K562 (cell line): ENCODE measurements around the gene XPR1. TPM values are rescaled to one million over a fixed set of nuclear protein-coding genes. Genes with fewer than 3 reads are reported as not detected.
A peak's percentile ranks its signal among the peaks of the same experiment; 100 is the strongest.

ENCODE experiments used
- ATF1 ChIP-seq, 2 experiments: fragments of 450-650 bp in 1 of 2; IDR thresholded peaks; 2 replicates each; pipeline ENCODE4 v1.6.1; 2016; ENCODE audit warnings: missing compliant biosample characterization in 1 of 2, missing genetic modification characterization in 1 of 2
- E2F4 ChIP-seq: sonication (generic); formaldehyde crosslinking; IDR thresholded peaks from 2 replicates; pipeline ENCODE4 v1.8.0; 2022; ENCODE audit warnings: mild to moderate bottlenecking, low read depth, missing genetic modification reagents
- EGR1 ChIP-seq: fragments of 450-650 bp; conservative IDR thresholded peaks from 2 replicates; pipeline ENCODE4 v1.6.1; 2017; ENCODE audit warnings: mild to moderate bottlenecking
- FOSL1 ChIP-seq: fragments of 200-800 bp; sonication (Bioruptor generic); conservative IDR thresholded peaks from 2 replicates; pipeline ENCODE4 v1.6.1; 2016; ENCODE audit warnings: missing genetic modification characterization, missing compliant biosample characterization
- HCFC1 ChIP-seq: IDR thresholded peaks from 2 replicates; pipeline ENCODE4 v1.6.1; 2012; ENCODE audit warnings: low read depth, low read length, improper control_type of control experiment
- MAZ ChIP-seq, 2 experiments: fragments of 450-650 bp in 1 of 2; sonication (generic) in 1 of 2; formaldehyde crosslinking; IDR thresholded peaks in 1 of 2; conservative IDR thresholded peaks in 1 of 2; 2 replicates each; pipeline versions ENCODE4 v1.4.0 to v1.5.0; 2020; ENCODE audit warnings: mild to moderate bottlenecking in 1 of 2, missing genetic modification reagents in 1 of 2
- MBD2 ChIP-seq: sonication (generic); IDR thresholded peaks from 2 replicates; pipeline ENCODE4 v1.6.1; 2016; ENCODE audit warnings: low read depth, borderline replicate concordance
- PCBP2 ChIP-seq: fragments of 200-400 bp; formaldehyde crosslinking; IDR thresholded peaks from 2 replicates; pipeline ENCODE4 v1.6.1; 2018; ENCODE audit warnings: low read length, low read depth, mild to moderate bottlenecking, moderate library complexity; ENCODE audit not compliant: poor library complexity, severe bottlenecking
- PHF20 ChIP-seq: fragments of 450-650 bp; IDR thresholded peaks from 2 replicates; pipeline ENCODE4 v1.6.1; 2018; ENCODE audit not compliant: partially characterized antibody
- POLR2A ChIP-seq: fragments of 450-650 bp; conservative IDR thresholded peaks from 2 replicates; pipeline ENCODE4 v1.6.1; 2016
- POLR2G ChIP-seq: fragments of 200-400 bp; formaldehyde crosslinking; IDR thresholded peaks from 2 replicates; pipeline ENCODE4 v1.6.1; 2017; ENCODE audit warnings: low read depth, mild to moderate bottlenecking, antibody characterized with exemption, low read length, moderate library complexity
- RBM25 ChIP-seq: fragments of 200-400 bp; formaldehyde crosslinking; IDR thresholded peaks from 2 replicates; pipeline ENCODE4 v1.6.1; 2018; ENCODE audit warnings: low read length, low read depth, moderate library complexity; ENCODE audit not compliant: severe bottlenecking
- SMARCE1 ChIP-seq: fragments of 450-650 bp; IDR thresholded peaks from 2 replicates; pipeline ENCODE4 v1.7.1; 2016; ENCODE audit warnings: mild to moderate bottlenecking
- ZNF175 ChIP-seq: fragments of 200-800 bp; sonication (Bioruptor generic); IDR thresholded peaks from 2 replicates; pipeline ENCODE4 v1.6.1; 2016; ENCODE audit warnings: low read depth, mild to moderate bottlenecking, missing genetic modification characterization, missing compliant biosample characterization
- ZNF212 ChIP-seq: fragments of 450-650 bp; formaldehyde crosslinking; IDR thresholded peaks from 2 replicates; pipeline ENCODE4 v1.4.0; 2020; ENCODE audit warnings: mild to moderate bottlenecking
- ZNF263 ChIP-seq: sonication (generic); formaldehyde crosslinking; IDR thresholded peaks from 2 replicates; pipeline ENCODE4 v1.8.0; 2022; ENCODE audit warnings: mild to moderate bottlenecking, missing genetic modification reagents, borderline replicate concordance
- ZNF282 ChIP-seq: sonication (generic); formaldehyde crosslinking; IDR thresholded peaks from 2 replicates; pipeline ENCODE4 v1.8.1; 2023; ENCODE audit warnings: missing genetic modification reagents
- ZNF347 ChIP-seq: fragments of 450-650 bp; formaldehyde crosslinking; IDR thresholded peaks from 2 replicates; pipeline ENCODE4 v1.4.0; 2020; ENCODE audit warnings: low read depth, mild to moderate bottlenecking, moderate library complexity
- ZNF695 ChIP-seq: fragments of 450-650 bp; formaldehyde crosslinking; IDR thresholded peaks from 2 replicates; pipeline ENCODE4 v1.4.0; 2020; ENCODE audit warnings: mild to moderate bottlenecking, moderate library complexity
- polyA plus RNA-seq, 8 experiments: library from polyadenylated mRNA; depleted of rRNA in 4 of 8; stranded (reverse) in 5 of 8; unstranded in 3 of 8; fragments of >200 nt; fragmentation: Nextera tagmentation in 2 of 8; fragmentation: Illumina TruSeq in 1 of 8; extraction: Ambion mirVana in 2 of 8; extraction: Trizol in 1 of 8; gene quantifications; 2 replicates each; pipeline versions ENCODE4 v1.2.1 to v1.2.3, GENCODE V29; 2011 to 2014; ENCODE audit warnings: inconsistent platforms in 1 of 8, missing spikeins in 1 of 8
- total RNA-seq, 7 experiments: library from RNA; depleted of rRNA in 6 of 7; stranded (reverse); fragments of >200 nt in 6 of 7; fragmentation: Illumina TruSeq in 2 of 7; extraction: Trizol in 2 of 7; gene quantifications; 2 replicates each; pipeline versions ENCODE4 v1.2.1 to v1.2.3, GENCODE V29; 2011 to 2021; ENCODE audit warnings: low replicate concordance in 1 of 7
- TF ChIP-seq, protein P1 (sequence below): sonication (generic); formaldehyde crosslinking; IDR thresholded peaks from 2 replicates; pipeline ENCODE4 v1.8.1; 2022; ENCODE audit warnings: missing genetic modification reagents
- TF ChIP-seq, protein P2 (sequence below): fragments of 450-650 bp; IDR thresholded peaks from 2 replicates; pipeline ENCODE4 v1.6.1; 2016
- TF ChIP-seq, protein P3 (sequence below): fragments of 450-650 bp; formaldehyde crosslinking; IDR thresholded peaks from 2 replicates; pipeline ENCODE4 v1.4.0; 2020; ENCODE audit warnings: mild to moderate bottlenecking, moderate library complexity
- TF ChIP-seq, protein P4 (sequence below): fragments of 200-800 bp; sonication (Bioruptor generic); IDR thresholded peaks from 2 replicates; pipeline ENCODE4 v1.6.1; 2017; ENCODE audit warnings: missing genetic modification characterization, missing compliant biosample characterization

XPR1 gene
- total and polyA plus RNA-seq, 9 of the 15 experiments (the other 6 are each of a cell fraction or from before 2014, with no cell fraction given): 3.0 to 66.2 (median 38.6) TPM

DNA sequence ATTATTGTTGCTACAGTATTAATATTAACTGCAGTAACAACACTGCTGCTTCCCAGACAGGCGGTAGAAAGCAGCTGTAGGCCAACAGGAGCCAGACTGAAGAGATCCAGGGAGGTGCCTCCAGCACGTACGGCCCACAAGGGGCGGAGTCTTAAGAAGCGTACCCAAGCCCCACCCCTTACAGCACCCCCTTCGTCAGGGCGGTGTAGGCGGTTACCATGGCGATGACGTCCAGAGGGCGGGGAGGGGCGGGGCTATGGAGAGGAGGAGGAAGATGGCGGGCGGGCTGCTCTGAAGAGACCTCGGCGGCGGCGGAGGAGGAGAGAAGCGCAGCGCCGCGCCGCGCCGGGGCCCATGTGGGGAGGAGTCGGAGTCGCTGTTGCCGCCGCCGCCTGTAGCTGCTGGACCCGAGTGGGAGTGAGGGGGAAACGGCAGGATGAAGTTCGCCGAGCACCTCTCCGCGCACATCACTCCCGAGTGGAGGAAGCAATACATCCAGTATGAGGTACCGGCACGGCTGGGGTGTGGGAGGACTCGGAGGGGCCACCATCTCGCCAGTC is at the start of gene XPR1 (continued):
- TF ChIP-seq, protein P1, sequence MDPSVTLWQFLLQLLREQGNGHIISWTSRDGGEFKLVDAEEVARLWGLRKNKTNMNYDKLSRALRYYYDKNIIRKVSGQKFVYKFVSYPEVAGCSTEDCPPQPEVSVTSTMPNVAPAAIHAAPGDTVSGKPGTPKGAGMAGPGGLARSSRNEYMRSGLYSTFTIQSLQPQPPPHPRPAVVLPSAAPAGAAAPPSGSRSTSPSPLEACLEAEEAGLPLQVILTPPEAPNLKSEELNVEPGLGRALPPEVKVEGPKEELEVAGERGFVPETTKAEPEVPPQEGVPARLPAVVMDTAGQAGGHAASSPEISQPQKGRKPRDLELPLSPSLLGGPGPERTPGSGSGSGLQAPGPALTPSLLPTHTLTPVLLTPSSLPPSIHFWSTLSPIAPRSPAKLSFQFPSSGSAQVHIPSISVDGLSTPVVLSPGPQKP (CRISPR knock-in tag): no peak
- TF ChIP-seq EGR1 (peak; percentile 49; the same call in 1 of the 2 replicates), POLR2A (peak; percentile 92), ZNF212 (CRISPR knock-in tag) (no peak), ZNF347 (CRISPR knock-in tag) (no peak), ATF1 (CRISPR knock-in tag; IDR thresholded peaks at IDR 0.05) (no peak), ATF1 (tag; IDR thresholded peaks at IDR 0.05) (peak; percentile 77), PCBP2 (no peak), E2F4 (CRISPR knock-in tag) (peak; percentile 69), SMARCE1 (0 out of 2 replicates have a peak, but pooled peaks have one; percentile 8), MBD2 (peak; percentile 63; the same call in 1 of the 2 replicates), ZNF175 (CRISPR knock-in tag) (peak; percentile 65; the same call in 1 of the 2 replicates), RBM25 (no peak), FOSL1 (tag) (0 out of 2 replicates have a peak, but pooled peaks have one; percentile 22), PHF20 (peak; percentile 39), ZNF695 (no peak), HCFC1 (peak; percentile 20; the same call in 1 of the 2 replicates), MAZ (CRISPR knock-in tag; conservative IDR thresholded peaks at IDR 0.05 in 1 of 2, IDR thresholded peaks at IDR 0.05 in 1 of 2) (peak; percentile 72 to 88; a peak in 3 of 4 replicates), ZNF282 (CRISPR knock-in tag) (0 out of 2 replicates have a peak, but pooled peaks have one; percentile 16), ZNF263 (peak; percentile 89), POLR2G (peak; percentile 96)
- TF ChIP-seq, protein P2, sequence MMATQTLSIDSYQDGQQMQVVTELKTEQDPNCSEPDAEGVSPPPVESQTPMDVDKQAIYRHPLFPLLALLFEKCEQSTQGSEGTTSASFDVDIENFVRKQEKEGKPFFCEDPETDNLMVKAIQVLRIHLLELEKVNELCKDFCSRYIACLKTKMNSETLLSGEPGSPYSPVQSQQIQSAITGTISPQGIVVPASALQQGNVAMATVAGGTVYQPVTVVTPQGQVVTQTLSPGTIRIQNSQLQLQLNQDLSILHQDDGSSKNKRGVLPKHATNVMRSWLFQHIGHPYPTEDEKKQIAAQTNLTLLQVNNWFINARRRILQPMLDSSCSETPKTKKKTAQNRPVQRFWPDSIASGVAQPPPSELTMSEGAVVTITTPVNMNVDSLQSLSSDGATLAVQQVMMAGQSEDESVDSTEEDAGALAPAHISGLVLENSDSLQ: peak; percentile 48
- TF ChIP-seq, protein P3, sequence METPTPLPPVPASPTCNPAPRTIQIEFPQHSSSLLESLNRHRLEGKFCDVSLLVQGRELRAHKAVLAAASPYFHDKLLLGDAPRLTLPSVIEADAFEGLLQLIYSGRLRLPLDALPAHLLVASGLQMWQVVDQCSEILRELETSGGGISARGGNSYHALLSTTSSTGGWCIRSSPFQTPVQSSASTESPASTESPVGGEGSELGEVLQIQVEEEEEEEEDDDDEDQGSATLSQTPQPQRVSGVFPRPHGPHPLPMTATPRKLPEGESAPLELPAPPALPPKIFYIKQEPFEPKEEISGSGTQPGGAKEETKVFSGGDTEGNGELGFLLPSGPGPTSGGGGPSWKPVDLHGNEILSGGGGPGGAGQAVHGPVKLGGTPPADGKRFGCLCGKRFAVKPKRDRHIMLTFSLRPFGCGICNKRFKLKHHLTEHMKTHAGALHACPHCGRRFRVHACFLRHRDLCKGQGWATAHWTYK (CRISPR knock-in tag): peak; percentile 74; the same call in 1 of the 2 replicates
- TF ChIP-seq, protein P4, sequence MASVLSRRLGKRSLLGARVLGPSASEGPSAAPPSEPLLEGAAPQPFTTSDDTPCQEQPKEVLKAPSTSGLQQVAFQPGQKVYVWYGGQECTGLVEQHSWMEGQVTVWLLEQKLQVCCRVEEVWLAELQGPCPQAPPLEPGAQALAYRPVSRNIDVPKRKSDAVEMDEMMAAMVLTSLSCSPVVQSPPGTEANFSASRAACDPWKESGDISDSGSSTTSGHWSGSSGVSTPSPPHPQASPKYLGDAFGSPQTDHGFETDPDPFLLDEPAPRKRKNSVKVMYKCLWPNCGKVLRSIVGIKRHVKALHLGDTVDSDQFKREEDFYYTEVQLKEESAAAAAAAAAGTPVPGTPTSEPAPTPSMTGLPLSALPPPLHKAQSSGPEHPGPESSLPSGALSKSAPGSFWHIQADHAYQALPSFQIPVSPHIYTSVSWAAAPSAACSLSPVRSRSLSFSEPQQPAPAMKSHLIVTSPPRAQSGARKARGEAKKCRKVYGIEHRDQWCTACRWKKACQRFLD (CRISPR knock-in tag): peak; percentile 88; the same call in 1 of the 2 replicates
